HepG2 (cell line): ENCODE results near the gene PMEPA1. TPM values are rescaled to one million over a fixed set of nuclear protein-coding genes. Genes with fewer than 3 reads are reported as not detected.

Source experiments
- EZH2 ChIP-seq: conservative IDR thresholded peaks from 2 replicates; pipeline ENCODE4 v1.6.1; 2012; ENCODE audit warnings: mild to moderate bottlenecking, low read depth, low read length, moderate library complexity
- FUBP1 ChIP-seq: sonication (generic); formaldehyde crosslinking; IDR thresholded peaks from 2 replicates; pipeline ENCODE4 v1.5.1; 2020; ENCODE audit warnings: missing genetic modification reagents, mild to moderate bottlenecking, borderline replicate concordance
- HMGXB4 ChIP-seq, 2 experiments: sonication (generic) in 1 of 2; formaldehyde crosslinking in 1 of 2; IDR thresholded peaks; 2 replicates each; pipeline versions ENCODE4 v1.4.0 to v1.6.1; 2018 to 2020; ENCODE audit warnings: missing genetic modification reagents in 2 of 2, borderline replicate concordance in 1 of 2, low read depth in 1 of 2, mild to moderate bottlenecking in 1 of 2, missing biosample characterization in 1 of 2
- RAD21 ChIP-seq: fragments of 450-650 bp; formaldehyde crosslinking; IDR thresholded peaks from 2 replicates; pipeline ENCODE4 v1.5.0; 2020; ENCODE audit warnings: mild to moderate bottlenecking
- REL ChIP-seq: sonication (generic); formaldehyde crosslinking; conservative IDR thresholded peaks from 2 replicates; pipeline ENCODE4 v1.8.0; 2022; ENCODE audit warnings: mild to moderate bottlenecking, missing genetic modification reagents, moderate library complexity
- STAG1 ChIP-seq: sonication (generic); formaldehyde crosslinking; IDR thresholded peaks from 2 replicates; pipeline ENCODE4 v1.4.0; 2020; ENCODE audit warnings: missing genetic modification reagents
- XRCC5 ChIP-seq: fragments of 200-400 bp; formaldehyde crosslinking; optimal IDR thresholded peaks from 2 replicates; pipeline ENCODE3; 2017; ENCODE audit warnings: mild to moderate bottlenecking, low read length
- ZBTB49 ChIP-seq: sonication (generic); formaldehyde crosslinking; IDR thresholded peaks from 2 replicates; pipeline ENCODE4 v1.4.0; 2020; ENCODE audit warnings: missing genetic modification reagents, borderline replicate concordance
- ZNF547 ChIP-seq: sonication (generic); formaldehyde crosslinking; IDR thresholded peaks from 2 replicates; pipeline ENCODE4 v1.5.1; 2020; ENCODE audit warnings: mild to moderate bottlenecking, missing genetic modification reagents
- ZNF577 ChIP-seq: sonication (generic); formaldehyde crosslinking; IDR thresholded peaks from 2 replicates; pipeline ENCODE4 v1.4.0; 2020; ENCODE audit warnings: mild to moderate bottlenecking, low read depth, missing genetic modification reagents, borderline replicate concordance
- ZNF883 ChIP-seq: sonication (generic); formaldehyde crosslinking; IDR thresholded peaks from 2 replicates; pipeline ENCODE4 v1.5.1; 2020; ENCODE audit warnings: mild to moderate bottlenecking, missing genetic modification reagents; ENCODE audit errors: not compliant biosample characterization
- polyA plus RNA-seq, 8 experiments: library from polyadenylated mRNA; depleted of rRNA in 3 of 8; stranded (reverse) in 7 of 8; unstranded in 1 of 8; fragments of >200 nt; fragmentation: Illumina TruSeq in 4 of 8; extraction: Trizol in 4 of 8; gene quantifications; 2 replicates each; pipeline versions ENCODE4 v1.2.1 to v1.2.3, GENCODE V29; 2011 to 2016; ENCODE audit warnings: low read depth in 4 of 8, missing spikeins in 1 of 8, mixed read lengths in 1 of 8; ENCODE audit not compliant: insufficient read depth in 1 of 8
- total RNA-seq, 5 experiments: library from RNA; depleted of rRNA; stranded (reverse); fragments of >200 nt; fragmentation: Illumina TruSeq; extraction: Trizol; gene quantifications; 2 replicates each; pipeline ENCODE4 v1.2.3, GENCODE V29; 2016; ENCODE audit warnings: low read depth in 1 of 5
- TF ChIP-seq, protein P1 (sequence below): sonication (generic); formaldehyde crosslinking; IDR thresholded peaks from 2 replicates; pipeline ENCODE4 v1.5.1; 2020; ENCODE audit warnings: missing genetic modification reagents, mild to moderate bottlenecking, borderline replicate concordance
- TF ChIP-seq, protein P2 (sequence below): sonication (generic); formaldehyde crosslinking; IDR thresholded peaks from 2 replicates; pipeline ENCODE4 v1.8.0; 2022; ENCODE audit warnings: missing genetic modification reagents, mild to moderate bottlenecking, borderline replicate concordance
- TF ChIP-seq, protein P3 (sequence below): sonication (generic); formaldehyde crosslinking; IDR thresholded peaks from 2 replicates; pipeline ENCODE4 v1.5.1; 2020; ENCODE audit warnings: mild to moderate bottlenecking, missing genetic modification reagents, moderate library complexity

PMEPA1 gene
- total and polyA plus RNA-seq, 2 of the 13 experiments (the other 11 are each of a cell fraction or from before 2014, with no cell fraction given): not detected

DNA sequence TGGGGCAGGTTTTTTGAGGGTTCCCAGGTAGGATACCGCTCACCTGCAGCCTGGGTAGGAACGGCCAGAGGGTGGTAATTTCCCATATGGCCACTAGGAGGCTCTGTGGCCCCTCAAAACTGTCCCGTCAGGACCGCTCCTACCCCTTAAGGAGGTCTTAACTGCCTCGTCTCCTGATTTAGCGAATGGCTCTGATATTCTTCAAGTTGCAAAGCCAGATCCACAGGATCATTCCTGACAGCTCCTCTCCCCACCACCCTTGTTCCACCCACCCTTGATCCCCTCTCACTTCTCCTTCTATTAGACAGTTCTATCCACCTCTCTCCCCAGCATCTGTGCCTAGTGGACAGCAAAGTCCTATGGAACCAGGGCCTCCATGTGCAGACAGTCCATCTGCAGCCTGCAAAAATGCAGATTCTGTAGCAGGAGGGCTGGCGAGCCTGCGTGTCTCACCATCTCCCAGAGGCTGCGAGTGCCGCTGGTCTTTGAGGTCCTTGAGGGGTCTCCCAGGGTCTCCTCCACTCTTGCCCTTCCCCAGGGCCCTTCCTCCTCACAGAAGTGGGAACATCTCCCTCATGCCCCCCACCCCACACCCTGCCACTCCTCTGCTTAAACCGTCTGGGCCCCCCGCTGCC, 55.3 kb downstream of the PMEPA1 start (continued):
- TF ChIP-seq HMGXB4 (CRISPR knock-in tag; IDR thresholded peaks at IDR 0.05; ENCODE audit: borderline replicate concordance in 1 of 2, low read depth in 1 of 2): 0 out of 4 replicates have a peak, but pooled peaks of 1 of the 2 experiments have one; percentile 39
- TF ChIP-seq, protein P1, sequence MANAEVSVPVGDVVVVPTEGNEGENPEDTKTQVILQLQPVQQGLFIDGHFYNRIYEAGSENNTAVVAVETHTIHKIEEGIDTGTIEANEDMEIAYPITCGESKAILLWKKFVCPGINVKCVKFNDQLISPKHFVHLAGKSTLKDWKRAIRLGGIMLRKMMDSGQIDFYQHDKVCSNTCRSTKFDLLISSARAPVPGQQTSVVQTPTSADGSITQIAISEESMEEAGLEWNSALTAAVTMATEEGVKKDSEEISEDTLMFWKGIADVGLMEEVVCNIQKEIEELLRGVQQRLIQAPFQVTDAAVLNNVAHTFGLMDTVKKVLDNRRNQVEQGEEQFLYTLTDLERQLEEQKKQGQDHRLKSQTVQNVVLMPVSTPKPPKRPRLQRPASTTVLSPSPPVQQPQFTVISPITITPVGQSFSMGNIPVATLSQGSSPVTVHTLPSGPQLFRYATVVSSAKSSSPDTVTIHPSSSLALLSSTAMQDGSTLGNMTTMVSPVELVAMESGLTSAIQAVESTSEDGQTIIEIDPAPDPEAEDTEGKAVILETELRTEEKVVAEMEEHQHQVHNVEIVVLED (CRISPR knock-in tag): no peak
- TF ChIP-seq, protein P2, sequence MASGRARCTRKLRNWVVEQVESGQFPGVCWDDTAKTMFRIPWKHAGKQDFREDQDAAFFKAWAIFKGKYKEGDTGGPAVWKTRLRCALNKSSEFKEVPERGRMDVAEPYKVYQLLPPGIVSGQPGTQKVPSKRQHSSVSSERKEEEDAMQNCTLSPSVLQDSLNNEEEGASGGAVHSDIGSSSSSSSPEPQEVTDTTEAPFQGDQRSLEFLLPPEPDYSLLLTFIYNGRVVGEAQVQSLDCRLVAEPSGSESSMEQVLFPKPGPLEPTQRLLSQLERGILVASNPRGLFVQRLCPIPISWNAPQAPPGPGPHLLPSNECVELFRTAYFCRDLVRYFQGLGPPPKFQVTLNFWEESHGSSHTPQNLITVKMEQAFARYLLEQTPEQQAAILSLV (CRISPR knock-in tag): 0 out of 2 replicates have a peak, but pooled peaks have one; percentile 58
- TF ChIP-seq ZBTB49 (CRISPR knock-in tag): peak; percentile 26; the same call in 1 of the 2 replicates
- TF ChIP-seq, protein P3, sequence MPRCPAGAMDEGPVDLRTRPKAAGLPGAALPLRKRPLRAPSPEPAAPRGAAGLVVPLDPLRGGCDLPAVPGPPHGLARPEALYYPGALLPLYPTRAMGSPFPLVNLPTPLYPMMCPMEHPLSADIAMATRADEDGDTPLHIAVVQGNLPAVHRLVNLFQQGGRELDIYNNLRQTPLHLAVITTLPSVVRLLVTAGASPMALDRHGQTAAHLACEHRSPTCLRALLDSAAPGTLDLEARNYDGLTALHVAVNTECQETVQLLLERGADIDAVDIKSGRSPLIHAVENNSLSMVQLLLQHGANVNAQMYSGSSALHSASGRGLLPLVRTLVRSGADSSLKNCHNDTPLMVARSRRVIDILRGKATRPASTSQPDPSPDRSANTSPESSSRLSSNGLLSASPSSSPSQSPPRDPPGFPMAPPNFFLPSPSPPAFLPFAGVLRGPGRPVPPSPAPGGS (CRISPR knock-in tag): 0 out of 2 replicates have a peak, but pooled peaks have one; percentile 46
- TF ChIP-seq STAG1 (CRISPR knock-in tag): peak; percentile 86
- TF ChIP-seq ZNF547 (CRISPR knock-in tag): 0 out of 2 replicates have a peak, but pooled peaks have one; percentile 27
- TF ChIP-seq FUBP1 (CRISPR knock-in tag): 0 out of 2 replicates have a peak, but pooled peaks have one; percentile 38
- TF ChIP-seq ZNF577 (CRISPR knock-in tag): no peak
- TF ChIP-seq XRCC5: peak; percentile 55
- TF ChIP-seq REL (CRISPR knock-in tag): no peak
- TF ChIP-seq ZNF883 (CRISPR knock-in tag): peak; percentile 61
- TF ChIP-seq RAD21 (CRISPR knock-in tag): peak; percentile 69
- 0 out of 2 replicates have a peak, but pooled peaks have one; percentile 82 for TF ChIP-seq EZH2
